ENCODE results near the gene CBR3. TPM values are rescaled to one million over a fixed set of nuclear protein-coding genes. Genes with fewer than 3 reads are reported as not detected.

The CBR3 gene
- total RNA-seq, 1 experiment from 2014 or later: 1.6 TPM

GRCh38 chr21:36156815-36157670 is 22.2 kb downstream of the CBR3 start, which contains the start of gene DOP1B:
DOP1B (plus strand) TSS chr21:36156824; CDS start chr21:36164734, 7,910 bp downstream.
- Histone ChIP-seq H3K27me3 (ENCODE audit: control insufficient read depth, insufficient read depth, low read length) (no peaks in the 10 kb centered on the region), H3K4me3 (ENCODE audit: low read depth in 2 of 2, low read length in 2 of 2) (peak within 1 kb of the TSS; percentile 71 to 76), H3K4me1 (ENCODE audit: control insufficient read depth, insufficient read depth, low read length) (peaks cover 3% of the 10 kb centered on the region), H3K9me3 (ENCODE audit: control insufficient read depth, insufficient read depth, low read depth, low read length) (no peaks in the 10 kb centered on the region), H3K36me3 (ENCODE audit: control insufficient read depth, insufficient read depth, low read length) (no peaks in the 10 kb centered on the region; the same call in 1 of the 2 replicates), H3K27ac (ENCODE audit: low read length) (peak within 1 kb of the TSS; percentile 59)
- BruUV-seq (replicated peaks): no TSS peak
- no peak for DNase-seq (ENCODE audit: low read depth, low spot score)
- TF ChIP-seq POLR2AphosphoS5 (IDR thresholded peaks at IDR 0.05; ENCODE audit: low read depth, low read length) (no peak), CTCF (IDR thresholded peaks at IDR 0.05) (no peak), TCF7L2 (IDR thresholded peaks at IDR 0.05; ENCODE audit: low read depth, low read length) (no peak), SIN3A (IDR thresholded peaks at IDR 0.05; ENCODE audit: borderline replicate concordance, insufficient read depth, low read depth, low read length) (no peak), REST (IDR thresholded peaks at IDR 0.05; ENCODE audit: insufficient read depth in 1 of 2, low read depth in 2 of 2, low read length in 1 of 2) (no peak)
- ChIA-PET CTCF (no interaction called here), POLR2A (no interaction called here)
- intact Hi-C loops (cut with micrococcal nuclease; ENCODE audit: unreplicated experiment) (no loop called here), in situ Hi-C loops (cut with HindIII; ENCODE audit: low pct_unique_long_range_greater_than_20kb, low sequenced_read_pairs) (no loop called here)
- ATAC-seq: peak; percentile 62

GRCh38 chr21:36159356-36159921 is 24.6 kb downstream of the CBR3 start:
- H3K9me3 ChIP-seq (ENCODE audit: control insufficient read depth, insufficient read depth, low read depth, low read length): no peaks in the 10 kb centered on the region
- in situ Hi-C loops (cut with HindIII; ENCODE audit: low pct_unique_long_range_greater_than_20kb, low sequenced_read_pairs) (no loop called here), intact Hi-C loops (cut with micrococcal nuclease; ENCODE audit: unreplicated experiment) (no loop called here)
- no peaks in the 10 kb centered on the region; the same call in 1 of the 2 replicates for H3K36me3 ChIP-seq (ENCODE audit: control insufficient read depth, insufficient read depth, low read length)
- H3K4me1 ChIP-seq (ENCODE audit: control insufficient read depth, insufficient read depth, low read length): peaks cover 7% of the 10 kb centered on the region
- H3K27me3 ChIP-seq (ENCODE audit: control insufficient read depth, insufficient read depth, low read length): no peaks in the 10 kb centered on the region
- ChIA-PET CTCF (no interaction called here), POLR2A (no interaction called here)
- no peak for TF ChIP-seq REST (IDR thresholded peaks at IDR 0.05; ENCODE audit: insufficient read depth in 1 of 2, low read depth in 2 of 2, low read length in 1 of 2)
- TF ChIP-seq CTCF (IDR thresholded peaks at IDR 0.05): no peak
- no peak for TF ChIP-seq SIN3A (IDR thresholded peaks at IDR 0.05; ENCODE audit: borderline replicate concordance, insufficient read depth, low read depth, low read length)
- TF ChIP-seq TCF7L2 (IDR thresholded peaks at IDR 0.05; ENCODE audit: low read depth, low read length): no peak
- no peak for TF ChIP-seq POLR2AphosphoS5 (IDR thresholded peaks at IDR 0.05; ENCODE audit: low read depth, low read length)
- ATAC-seq: no peak
- DNase-seq (ENCODE audit: low read depth, low spot score): no peak
- BruUV-seq (replicated peaks): no TSS peak
- H3K4me3 ChIP-seq (ENCODE audit: low read depth in 2 of 2, low read length in 2 of 2): no peak overlapping the region
- H3K27ac ChIP-seq (ENCODE audit: low read length): no peak overlapping the region
